Osteocyte (in vitro differentiated cells): Measurements from ENCODE around the gene SIT1. TPM values are rescaled to one million over a fixed set of nuclear protein-coding genes. Genes with fewer than 3 reads are reported as not detected.

Experiments
- DNase-seq: peaks from one replicate; pipeline ENCODE4 v3.0.0; 2021; ENCODE audit warnings: mixed read lengths; ENCODE audit not compliant: unreplicated experiment; ENCODE audit errors: extremely low spot score
- H3K27ac Mint-ChIP-seq: one replicate; pipeline ENCODE4 v1.8.0; 2021; ENCODE audit warnings: mild to moderate bottlenecking, mixed read lengths; ENCODE audit not compliant: unreplicated experiment
- H3K27me3 Mint-ChIP-seq: one replicate; pipeline ENCODE4 v1.8.0; 2021; ENCODE audit warnings: mixed read lengths; ENCODE audit not compliant: unreplicated experiment
- H3K36me3 Mint-ChIP-seq: one replicate; pipeline ENCODE4 v1.8.0; 2021; ENCODE audit warnings: mixed read lengths; ENCODE audit not compliant: unreplicated experiment
- H3K4me1 Mint-ChIP-seq: one replicate; pipeline ENCODE4 v1.8.0; 2021; ENCODE audit warnings: mixed read lengths; ENCODE audit not compliant: unreplicated experiment
- H3K4me3 Mint-ChIP-seq: one replicate; pipeline ENCODE4 v1.8.0; 2021; ENCODE audit warnings: mild to moderate bottlenecking, moderate library complexity, mixed read lengths; ENCODE audit not compliant: unreplicated experiment
- H3K9me3 Mint-ChIP-seq: one replicate; pipeline ENCODE4 v1.8.0; 2021; ENCODE audit warnings: mixed read lengths; ENCODE audit not compliant: unreplicated experiment
- total RNA-seq: library from RNA; stranded (reverse); gene quantifications from 2 replicates; pipeline ENCODE4 v1.2.1, GENCODE V29; 2021
- TF ChIP-seq, protein P1 (sequence below): fragments of 200-600 bp; sonication (generic); IDR thresholded peaks from 2 replicates; pipeline ENCODE4 v1.5.0; 2021; ENCODE audit warnings: antibody characterized with exemption, mild to moderate bottlenecking, moderate library complexity

Gene SIT1
- total RNA-seq, 1 donor from 2014 or later: not detected

DNA sequence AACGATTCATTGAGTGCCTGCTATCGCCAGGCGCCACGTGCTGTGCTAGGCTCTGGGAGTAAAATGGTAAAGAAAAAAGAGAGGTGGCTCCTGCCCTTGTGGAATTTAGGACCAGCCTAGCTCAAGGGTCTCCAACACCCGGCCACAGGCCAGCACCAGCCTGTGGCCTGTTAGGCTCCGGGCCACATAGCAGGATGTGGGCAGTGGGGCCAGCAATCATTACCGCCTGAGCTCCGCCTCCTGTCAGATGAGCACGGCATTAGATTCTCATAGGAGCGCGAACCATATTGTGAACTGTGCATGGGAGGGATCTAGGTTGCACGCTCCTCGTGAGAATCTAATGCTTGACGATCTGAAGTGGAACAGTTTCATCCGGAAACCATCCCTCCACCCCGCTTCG lies 5.6 kb upstream of the SIT1 start:
- no peak for DNase-seq
- TF ChIP-seq, protein P1, sequence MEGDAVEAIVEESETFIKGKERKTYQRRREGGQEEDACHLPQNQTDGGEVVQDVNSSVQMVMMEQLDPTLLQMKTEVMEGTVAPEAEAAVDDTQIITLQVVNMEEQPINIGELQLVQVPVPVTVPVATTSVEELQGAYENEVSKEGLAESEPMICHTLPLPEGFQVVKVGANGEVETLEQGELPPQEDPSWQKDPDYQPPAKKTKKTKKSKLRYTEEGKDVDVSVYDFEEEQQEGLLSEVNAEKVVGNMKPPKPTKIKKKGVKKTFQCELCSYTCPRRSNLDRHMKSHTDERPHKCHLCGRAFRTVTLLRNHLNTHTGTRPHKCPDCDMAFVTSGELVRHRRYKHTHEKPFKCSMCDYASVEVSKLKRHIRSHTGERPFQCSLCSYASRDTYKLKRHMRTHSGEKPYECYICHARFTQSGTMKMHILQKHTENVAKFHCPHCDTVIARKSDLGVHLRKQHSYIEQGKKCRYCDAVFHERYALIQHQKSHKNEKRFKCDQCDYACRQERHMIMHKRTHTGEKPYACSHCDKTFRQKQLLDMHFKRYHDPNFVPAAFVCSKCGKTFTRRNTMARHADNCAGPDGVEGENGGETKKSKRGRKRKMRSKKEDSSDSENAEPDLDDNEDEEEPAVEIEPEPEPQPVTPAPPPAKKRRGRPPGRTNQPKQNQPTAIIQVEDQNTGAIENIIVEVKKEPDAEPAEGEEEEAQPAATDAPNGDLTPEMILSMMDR: no peak
- Mint-ChIP-seq H3K27ac (peak overlapping the region; percentile 95), H3K4me1 (peaks cover 37% of the 10 kb centered on the region), H3K9me3 (no peaks in the 10 kb centered on the region), H3K36me3 (peaks cover 9% of the 10 kb centered on the region), H3K27me3 (no peaks in the 10 kb centered on the region), H3K4me3 (no peak overlapping the region)

DNA sequence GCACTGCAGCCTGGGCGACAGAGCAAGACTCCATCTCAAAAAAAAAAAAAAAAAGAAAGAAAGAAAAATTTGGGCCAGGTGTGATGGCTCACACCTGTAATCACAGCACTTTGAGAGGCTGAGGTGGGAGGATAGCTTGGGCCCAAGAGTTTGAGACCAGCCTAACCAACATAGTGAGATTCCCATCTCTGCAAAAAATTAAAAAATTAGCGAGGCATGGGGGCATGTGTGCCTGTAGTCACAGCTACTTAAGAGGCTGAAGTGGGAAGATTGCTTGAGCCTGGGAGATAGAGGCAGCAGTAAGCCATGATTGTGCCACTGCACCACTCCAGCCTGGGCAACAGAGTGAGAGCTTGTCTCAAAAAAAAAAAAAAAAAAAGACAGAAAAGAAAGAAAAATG lies 2.9 kb upstream of the SIT1 start:
- no peak overlapping the region for H3K4me3 Mint-ChIP-seq
- H3K27ac Mint-ChIP-seq: no peak overlapping the region
- no peak for DNase-seq
- H3K4me1 Mint-ChIP-seq: peaks cover 11% of the 10 kb centered on the region
- TF ChIP-seq, protein P1: no peak
- H3K9me3 Mint-ChIP-seq: no peaks in the 10 kb centered on the region
- H3K36me3 Mint-ChIP-seq: no peaks in the 10 kb centered on the region
- H3K27me3 Mint-ChIP-seq: no peaks in the 10 kb centered on the region

DNA sequence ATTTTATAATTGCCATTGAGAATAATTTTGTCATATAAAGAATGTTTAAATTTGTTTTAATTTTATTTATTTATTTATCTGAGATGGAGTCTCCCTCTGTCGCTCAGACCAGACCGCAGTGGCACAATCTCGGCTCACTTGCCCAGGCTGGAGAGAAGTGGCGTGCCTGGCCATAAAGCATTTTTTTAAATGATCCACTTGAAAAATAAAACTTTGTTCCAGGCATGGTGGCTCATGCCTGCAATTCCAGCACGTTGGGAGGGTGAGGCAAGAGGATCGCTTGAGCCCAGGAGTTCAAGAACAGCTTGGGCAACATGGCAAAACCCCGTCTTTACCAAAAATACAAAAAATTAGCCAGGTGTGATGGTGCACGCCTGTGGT lies 2.1 kb upstream of the SIT1 start:
- no peaks in the 10 kb centered on the region for H3K9me3 Mint-ChIP-seq
- TF ChIP-seq, protein P1: no peak
- H3K27me3 Mint-ChIP-seq: no peaks in the 10 kb centered on the region
- DNase-seq: no peak
- H3K36me3 Mint-ChIP-seq: no peaks in the 10 kb centered on the region
- H3K4me3 Mint-ChIP-seq: no peak overlapping the region
- peaks cover 11% of the 10 kb centered on the region for H3K4me1 Mint-ChIP-seq
- H3K27ac Mint-ChIP-seq: no peak overlapping the region

DNA sequence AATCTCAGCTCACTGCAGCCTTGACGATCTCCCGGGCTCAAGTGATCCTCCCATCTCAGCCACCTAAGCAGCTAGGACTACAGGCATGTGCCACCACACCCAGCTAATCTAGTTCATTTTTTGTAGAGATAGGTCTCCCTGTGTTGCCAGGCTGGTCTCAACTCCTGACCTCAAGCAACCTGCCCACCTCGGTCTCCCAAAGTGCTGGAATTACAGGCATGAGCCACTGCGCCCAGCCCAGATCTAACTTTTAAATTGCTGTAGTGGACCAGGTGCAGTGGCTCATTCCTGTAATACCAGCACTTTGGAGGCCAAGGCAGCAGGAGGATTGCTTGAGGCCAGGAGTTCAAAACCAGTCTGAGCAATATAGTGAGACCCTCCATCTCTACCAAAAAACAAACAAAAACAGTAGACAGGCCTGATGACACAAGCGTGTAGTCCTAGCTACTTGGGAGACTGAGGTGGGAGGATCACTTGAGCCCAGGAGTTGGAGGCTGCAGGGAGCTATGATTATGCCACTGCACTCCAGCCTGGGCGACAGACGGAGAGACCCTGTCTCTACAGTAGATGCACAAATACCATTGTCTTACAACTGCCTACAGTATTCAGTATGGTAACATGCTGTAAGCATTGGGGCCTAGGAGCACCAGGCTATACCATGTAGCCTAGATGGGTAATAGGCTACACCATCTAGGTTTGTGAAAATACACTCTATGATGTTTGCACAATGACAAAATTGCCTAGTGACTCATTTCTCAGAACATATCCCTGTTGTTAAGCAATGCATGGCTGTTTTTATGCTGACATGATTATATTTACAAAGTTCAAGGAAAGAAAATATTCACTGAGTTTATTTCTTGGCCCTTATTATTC lies 1.5 kb upstream of the SIT1 start:
- no peak for DNase-seq
- no peak overlapping the region for H3K27ac Mint-ChIP-seq

More for the DNA sequence above, 1.5 kb upstream of the SIT1 start:
- Mint-ChIP-seq H3K4me1 (peaks cover 13% of the 10 kb centered on the region), H3K36me3 (no peaks in the 10 kb centered on the region), H3K27me3 (no peaks in the 10 kb centered on the region), H3K4me3 (no peak overlapping the region), H3K9me3 (no peaks in the 10 kb centered on the region)
- TF ChIP-seq, protein P1: no peak
